SU-DHL-6 (cell line): ENCODE data around the gene TET2.

Experiments
- H2AFZ ChIP-seq: fragments of 200-600 bp; sonication (generic); 2 replicates; pipeline ENCODE4 v1.6.1; 2014; ENCODE audit warnings: low read depth, mild to moderate bottlenecking, moderate library complexity, mixed read lengths, antibody characterized with exemption, low read length; ENCODE audit not compliant: severe bottlenecking
- H3F3A ChIP-seq: fragments of 200-600 bp; shearing (Covaris generic); 2 replicates; pipeline ENCODE4 v1.6.0; 2016; ENCODE audit warnings: antibody characterized with exemption, mild to moderate bottlenecking; ENCODE audit not compliant: insufficient read depth
- H3K27ac ChIP-seq: fragments of 200-600 bp; sonication (generic); 2 replicates; pipeline ENCODE4 v1.5.1; 2016; ENCODE audit warnings: low read depth, mild to moderate bottlenecking, low read length, moderate library complexity, mixed read lengths
- H3K27me3 ChIP-seq: fragments of 200-600 bp; sonication (generic), shearing (Covaris generic); 2 replicates; pipeline ENCODE4 v1.6.0; 2014; ENCODE audit warnings: mild to moderate bottlenecking, low read length
- H3K36me3 ChIP-seq: fragments of 200-600 bp; sonication (generic); 2 replicates; pipeline ENCODE4 v1.6.1; 2014; ENCODE audit warnings: mild to moderate bottlenecking, low read length, mixed read lengths
- H3K4me2 ChIP-seq: fragments of 300-600, 200-600 bp; shearing (Covaris generic), sonication (generic); 2 replicates; pipeline ENCODE4 v1.6.0; 2014; ENCODE audit warnings: low read length, low read depth, mild to moderate bottlenecking; ENCODE audit not compliant: poor library complexity, severe bottlenecking
- H3K4me3 ChIP-seq: fragments of 200-600 bp; sonication (generic); 2 replicates; pipeline ENCODE4 v1.5.1; 2014; ENCODE audit warnings: antibody characterized with exemption, low read length, mild to moderate bottlenecking, mixed read lengths; ENCODE audit not compliant: insufficient read depth, poor library complexity, severe bottlenecking
- H3K79me2 ChIP-seq: fragments of 200-600 bp; sonication (generic); 2 replicates; pipeline ENCODE4 v1.6.1; 2014; ENCODE audit warnings: mild to moderate bottlenecking, low read length, moderate library complexity; ENCODE audit not compliant: insufficient read depth
- H3K9ac ChIP-seq: fragments of 200-600 bp; sonication (generic); 2 replicates; pipeline ENCODE4 v1.7.0; 2014; ENCODE audit warnings: mild to moderate bottlenecking, low read length
- H3K9me2 ChIP-seq: fragments of 200-600 bp; sonication (generic); replicated peaks from 2 replicates; pipeline ENCODE4 v1.6.1; 2014; ENCODE audit warnings: low read length; ENCODE audit not compliant: insufficient read depth
- H3K9me3 ChIP-seq: fragments of 200-600 bp; sonication (generic); 2 replicates; pipeline ENCODE4 v1.6.1; 2014; ENCODE audit warnings: low read length, mixed read lengths; ENCODE audit not compliant: insufficient read depth
- H4K20me1 ChIP-seq: fragments of 200-600 bp; sonication (generic); 2 replicates; pipeline ENCODE4 v1.6.1; 2014; ENCODE audit warnings: low read depth, mild to moderate bottlenecking, antibody characterized with exemption, low read length, moderate library complexity, mixed read lengths
- CTCF ChIP-seq: fragments of 200-600 bp; sonication (generic); IDR thresholded peaks from one replicate; pipeline ENCODE4 v1.5.1; 2017; ENCODE audit warnings: antibody characterized with exemption, mild to moderate bottlenecking, low read length, moderate library complexity; ENCODE audit not compliant: insufficient read depth, poor library complexity, severe bottlenecking
- EZH2phosphoT487 ChIP-seq: fragments of 200-600 bp; sonication (generic), shearing (Covaris generic); conservative IDR thresholded peaks from 2 replicates; pipeline ENCODE4 v1.6.1; 2018; ENCODE audit warnings: mild to moderate bottlenecking, antibody characterized with exemption, low read length, moderate library complexity, mixed read lengths

Gene TET2

GRCh38 chr4:105149771-105150170 is 3.1 kb downstream of the TET2 start:
- no peak overlapping the region for H3K4me2 ChIP-seq
- no peak overlapping the region for H3K4me3 ChIP-seq
- no peaks in the 10 kb centered on the region for H3K36me3 ChIP-seq
- H3K27ac ChIP-seq, result no peak overlapping the region
- no peaks in the 10 kb centered on the region for H4K20me1 ChIP-seq
- H3K27me3 ChIP-seq, result no peaks in the 10 kb centered on the region
- TF ChIP-seq CTCF (no peak), EZH2phosphoT487 (no peak)
- H3K79me2 ChIP-seq, result no peaks in the 10 kb centered on the region
- no peaks in the 10 kb centered on the region for H3K9me3 ChIP-seq
- no peaks in the 10 kb centered on the region for H3F3A ChIP-seq
- H3K9me2 ChIP-seq, result no peaks in the 10 kb centered on the region
- no peak overlapping the region for H2AFZ ChIP-seq
- H3K9ac ChIP-seq, result no peak overlapping the region

GRCh38 chr4:105150503-105150902 is 3.8 kb downstream of the TET2 start:
- Histone ChIP-seq H3K36me3 (no peaks in the 10 kb centered on the region), H3K27me3 (no peaks in the 10 kb centered on the region), H3K27ac (no peak overlapping the region), H3K9me2 (no peaks in the 10 kb centered on the region), H3K79me2 (no peaks in the 10 kb centered on the region), H3K4me3 (no peak overlapping the region), H4K20me1 (no peaks in the 10 kb centered on the region), H3K4me2 (no peak overlapping the region), H3K9ac (no peak overlapping the region), H3K9me3 (no peaks in the 10 kb centered on the region), H3F3A (no peaks in the 10 kb centered on the region), H2AFZ (no peak overlapping the region)
- TF ChIP-seq CTCF, result no peak
- TF ChIP-seq EZH2phosphoT487, result no peak

GRCh38 chr4:105153749-105154148 is 7.1 kb downstream of the TET2 start:
- H3F3A ChIP-seq, result no peaks in the 10 kb centered on the region
- no peak overlapping the region for H3K27ac ChIP-seq
- H3K79me2 ChIP-seq, result no peaks in the 10 kb centered on the region
- no peak overlapping the region for H3K9ac ChIP-seq
- H3K36me3 ChIP-seq, result no peaks in the 10 kb centered on the region
- no peaks in the 10 kb centered on the region for H4K20me1 ChIP-seq
- no peak overlapping the region for H3K4me2 ChIP-seq
- TF ChIP-seq EZH2phosphoT487 (no peak), CTCF (no peak)
- no peaks in the 10 kb centered on the region for H3K9me2 ChIP-seq
- no peaks in the 10 kb centered on the region for H3K27me3 ChIP-seq
- H3K9me3 ChIP-seq, result no peaks in the 10 kb centered on the region
- H3K4me3 ChIP-seq, result no peak overlapping the region
- no peak overlapping the region for H2AFZ ChIP-seq

- H3K9ac ChIP-seq, result no peak overlapping the region
- H3F3A ChIP-seq, result no peaks in the 10 kb centered on the region
- H3K27me3 ChIP-seq, result no peaks in the 10 kb centered on the region
- TF ChIP-seq EZH2phosphoT487 (no peak), CTCF (no peak)
- H3K36me3 ChIP-seq, result no peaks in the 10 kb centered on the region
- H3K9me3 ChIP-seq, result no peaks in the 10 kb centered on the region
- no peak overlapping the region for H3K4me3 ChIP-seq
- no peak overlapping the region for H3K4me2 ChIP-seq
- H4K20me1 ChIP-seq, result no peaks in the 10 kb centered on the region
- H3K9me2 ChIP-seq, result no peaks in the 10 kb centered on the region
- H2AFZ ChIP-seq, result no peak overlapping the region
- H3K27ac ChIP-seq, result no peak overlapping the region
- no peaks in the 10 kb centered on the region for H3K79me2 ChIP-seq
Measured at GRCh38 chr4:105154576-105154975, 7.9 kb downstream of the TET2 start.
